ENCODE measurements around the gene PPP3CA.

PPP3CA gene

GRCh38 chr4:101083131-101083530, 264.2 kb downstream of the PPP3CA start:
- no peak overlapping the region for H3K9ac ChIP-seq
- H3K27me3 ChIP-seq, result no peaks in the 10 kb centered on the region
- peaks cover 10% of the 10 kb centered on the region for H3K4me1 ChIP-seq
- H3K36me3 ChIP-seq, result peaks cover 31% of the 10 kb centered on the region
- TF ChIP-seq Cebpa-rat (IDR thresholded peaks at IDR 0.05), result no peak
- no peaks in the 10 kb centered on the region for H4K20me1 ChIP-seq
- H3K27ac ChIP-seq, result no peak overlapping the region
- H3K4me2 ChIP-seq, result no peak overlapping the region
- no peaks in the 10 kb centered on the region for H3K9me3 ChIP-seq
- H3K4me3 ChIP-seq, result no peak overlapping the region

- Histone ChIP-seq H3K36me3 (peaks cover 22% of the 10 kb centered on the region; the same call in 1 of the 2 replicates), H3K9me3 (no peaks in the 10 kb centered on the region), H4K20me1 (no peaks in the 10 kb centered on the region), H3K4me1 (peaks cover 10% of the 10 kb centered on the region), H3K9ac (no peak overlapping the region), H3K4me2 (no peak overlapping the region), H3K27ac (no peak overlapping the region), H3K4me3 (no peak overlapping the region), H3K27me3 (no peaks in the 10 kb centered on the region)
- TF ChIP-seq Cebpa-rat (IDR thresholded peaks at IDR 0.05), result no peak
Observed at GRCh38 chr4:101081695-101082369, 265.5 kb downstream of the PPP3CA start.

GRCh38 chr4:101081166-101081565, 266.2 kb downstream of the PPP3CA start:
- Histone ChIP-seq H3K4me2 (no peak overlapping the region), H3K4me1 (peaks cover 10% of the 10 kb centered on the region), H3K9me3 (no peaks in the 10 kb centered on the region), H3K9ac (no peak overlapping the region), H3K36me3 (peaks cover 18% of the 10 kb centered on the region; the same call in 1 of the 2 replicates), H4K20me1 (no peaks in the 10 kb centered on the region), H3K27ac (no peak overlapping the region), H3K4me3 (no peak overlapping the region), H3K27me3 (no peaks in the 10 kb centered on the region)
- TF ChIP-seq Cebpa-rat (IDR thresholded peaks at IDR 0.05), result no peak

GRCh38 chr4:101078950-101079349, 268.4 kb downstream of the PPP3CA start:
- H3K4me1 ChIP-seq, result no peaks in the 10 kb centered on the region
- no peaks in the 10 kb centered on the region for H3K9me3 ChIP-seq
- H3K36me3 ChIP-seq, result peaks cover 22% of the 10 kb centered on the region; the same call in 1 of the 2 replicates
- H3K4me3 ChIP-seq, result no peak overlapping the region
- no peak overlapping the region for H3K27ac ChIP-seq
- H4K20me1 ChIP-seq, result no peaks in the 10 kb centered on the region
- no peaks in the 10 kb centered on the region for H3K27me3 ChIP-seq
- no peak overlapping the region for H3K4me2 ChIP-seq
- no peak overlapping the region for H3K9ac ChIP-seq
- TF ChIP-seq Cebpa-rat (IDR thresholded peaks at IDR 0.05), result no peak

- H3K9ac ChIP-seq, result no peak overlapping the region
- no peak overlapping the region for H3K4me2 ChIP-seq
- H3K9me3 ChIP-seq, result no peaks in the 10 kb centered on the region
- no peak overlapping the region for H3K27ac ChIP-seq
- no peaks in the 10 kb centered on the region for H3K27me3 ChIP-seq
- H3K36me3 ChIP-seq, result peaks cover 18% of the 10 kb centered on the region; the same call in 1 of the 2 replicates
- H3K4me1 ChIP-seq, result no peaks in the 10 kb centered on the region
- no peaks in the 10 kb centered on the region for H4K20me1 ChIP-seq
- H3K4me3 ChIP-seq, result no peak overlapping the region
- TF ChIP-seq Cebpa-rat (IDR thresholded peaks at IDR 0.05), result no peak
Observed at GRCh38 chr4:101076032-101076431, 271.3 kb downstream of the PPP3CA start.

- peaks cover 18% of the 10 kb centered on the region; the same call in 1 of the 2 replicates for H3K36me3 ChIP-seq
- no peaks in the 10 kb centered on the region for H3K27me3 ChIP-seq
- H3K4me1 ChIP-seq, result no peaks in the 10 kb centered on the region
- H3K9ac ChIP-seq, result no peak overlapping the region
- H3K27ac ChIP-seq, result no peak overlapping the region
- no peaks in the 10 kb centered on the region for H4K20me1 ChIP-seq
- no peaks in the 10 kb centered on the region for H3K9me3 ChIP-seq
- H3K4me2 ChIP-seq, result no peak overlapping the region
- H3K4me3 ChIP-seq, result no peak overlapping the region
- no peak for TF ChIP-seq Cebpa-rat (IDR thresholded peaks at IDR 0.05)
Observed at GRCh38 chr4:101075536-101075935, 271.8 kb downstream of the PPP3CA start.

GRCh38 chr4:101074326-101074725, 273.0 kb downstream of the PPP3CA start:
- no peak overlapping the region for H3K27ac ChIP-seq
- H3K4me1 ChIP-seq, result no peaks in the 10 kb centered on the region
- H3K4me2 ChIP-seq, result no peak overlapping the region
- no peak overlapping the region for H3K9ac ChIP-seq
- H4K20me1 ChIP-seq, result no peaks in the 10 kb centered on the region
- no peak overlapping the region for H3K4me3 ChIP-seq
- H3K36me3 ChIP-seq, result peaks cover 16% of the 10 kb centered on the region; the same call in 1 of the 2 replicates
- H3K27me3 ChIP-seq, result no peaks in the 10 kb centered on the region
- H3K9me3 ChIP-seq, result no peaks in the 10 kb centered on the region
- no peak for TF ChIP-seq Cebpa-rat (IDR thresholded peaks at IDR 0.05)

GRCh38 chr4:101071241-101071640, 276.1 kb downstream of the PPP3CA start:
- H3K4me1 ChIP-seq, result no peaks in the 10 kb centered on the region
- H3K4me2 ChIP-seq, result no peak overlapping the region
- H3K9me3 ChIP-seq, result no peaks in the 10 kb centered on the region
- no peaks in the 10 kb centered on the region for H3K27me3 ChIP-seq
- no peak overlapping the region for H3K27ac ChIP-seq
- no peaks in the 10 kb centered on the region for H4K20me1 ChIP-seq
- H3K4me3 ChIP-seq, result no peak overlapping the region
- H3K9ac ChIP-seq, result no peak overlapping the region
- no peak for TF ChIP-seq Cebpa-rat (IDR thresholded peaks at IDR 0.05)
- H3K36me3 ChIP-seq, result peaks cover 14% of the 10 kb centered on the region; the same call in 1 of the 2 replicates

GRCh38 chr4:101068115-101068514, 279.2 kb downstream of the PPP3CA start:
- no peak overlapping the region for H3K4me2 ChIP-seq
- H3K9ac ChIP-seq, result no peak overlapping the region
- H4K20me1 ChIP-seq, result no peaks in the 10 kb centered on the region
- H3K9me3 ChIP-seq, result no peaks in the 10 kb centered on the region
- H3K27ac ChIP-seq, result no peak overlapping the region
- no peaks in the 10 kb centered on the region for H3K27me3 ChIP-seq
- H3K4me3 ChIP-seq, result no peak overlapping the region
- TF ChIP-seq Cebpa-rat (IDR thresholded peaks at IDR 0.05), result no peak
- H3K4me1 ChIP-seq, result no peaks in the 10 kb centered on the region
- H3K36me3 ChIP-seq, result 0 out of 2 replicates have a peak, but pooled peaks cover 8% of the 10 kb centered on the region

- H3K4me2 ChIP-seq, result no peak overlapping the region
- H3K4me1 ChIP-seq, result no peaks in the 10 kb centered on the region
- H3K4me3 ChIP-seq, result no peak overlapping the region
- TF ChIP-seq Cebpa-rat (IDR thresholded peaks at IDR 0.05), result no peak
- no peaks in the 10 kb centered on the region for H3K9me3 ChIP-seq
- 0 out of 2 replicates have a peak, but pooled peaks cover 8% of the 10 kb centered on the region for H3K36me3 ChIP-seq
- H3K9ac ChIP-seq, result no peak overlapping the region
- no peaks in the 10 kb centered on the region for H4K20me1 ChIP-seq
- no peaks in the 10 kb centered on the region for H3K27me3 ChIP-seq
- no peak overlapping the region for H3K27ac ChIP-seq
Observed at GRCh38 chr4:101067383-101067782, 279.9 kb downstream of the PPP3CA start.

Measured in BLaER1 (cell line).